GM12801 (cell line): ENCODE results near the gene SRRM5.

Experiments used
- CTCF ChIP-seq: IDR thresholded peaks from one replicate; pipeline ENCODE4 v1.5.1; 2011; ENCODE audit warnings: control low read depth; ENCODE audit not compliant: insufficient read length; ENCODE audit errors: extremely low read depth

The SRRM5 gene

GRCh38 chr19:43598445-43599240 is 13.2 kb upstream of the SRRM5 start:
- TF ChIP-seq CTCF = no peak

- TF ChIP-seq CTCF = no peak
Measured at GRCh38 chr19:43599635-43600295, 12.1 kb upstream of the SRRM5 start.

- no peak for TF ChIP-seq CTCF
Measured at GRCh38 chr19:43605875-43606568, 5.9 kb upstream of the SRRM5 start.

- no peak for TF ChIP-seq CTCF
Measured at GRCh38 chr19:43606569-43607229, 5.2 kb upstream of the SRRM5 start.

GRCh38 chr19:43607238-43608205 is 4.4 kb upstream of the SRRM5 start:
- TF ChIP-seq CTCF = no peak

GRCh38 chr19:43609872-43610271 is 2.0 kb upstream of the SRRM5 start:
- no peak for TF ChIP-seq CTCF
